ENCODE data around the gene CPNE2.

CPNE2 gene

GRCh38 chr16:57153841-57154240, 61.5 kb downstream of the CPNE2 start:
- Histone ChIP-seq H2AFZ (no peak overlapping the region), H3K4me1 (no peaks in the 10 kb centered on the region), H3K27ac (no peak overlapping the region), H3K4me3 (ENCODE audit: low read depth, low read length) (no peak overlapping the region), H3K9ac (no peak overlapping the region), H3K36me3 (ENCODE audit: control insufficient read depth, insufficient read depth, low read length) (no peaks in the 10 kb centered on the region), H3K79me2 (no peaks in the 10 kb centered on the region), H3K27me3 (ENCODE audit: control insufficient read depth, insufficient read depth, low read length) (no peaks in the 10 kb centered on the region), H3K4me2 (ENCODE audit: low read length) (no peak overlapping the region), H3K9me3 (ENCODE audit: control insufficient read depth, low read length) (no peaks in the 10 kb centered on the region)
- no peak for TF ChIP-seq CTCF (IDR thresholded peaks at IDR 0.05)

- H3K4me2 ChIP-seq (ENCODE audit: low read length) = no peak overlapping the region
- no peak for TF ChIP-seq CTCF (IDR thresholded peaks at IDR 0.05)
- no peak overlapping the region for H3K4me3 ChIP-seq (ENCODE audit: low read depth, low read length)
- no peak overlapping the region for H3K9ac ChIP-seq
- H3K79me2 ChIP-seq = no peaks in the 10 kb centered on the region
- no peaks in the 10 kb centered on the region for H3K36me3 ChIP-seq (ENCODE audit: control insufficient read depth, insufficient read depth, low read length)
- H3K27me3 ChIP-seq (ENCODE audit: control insufficient read depth, insufficient read depth, low read length) = no peaks in the 10 kb centered on the region
- H2AFZ ChIP-seq = no peak overlapping the region
- H3K9me3 ChIP-seq (ENCODE audit: control insufficient read depth, low read length) = no peaks in the 10 kb centered on the region
- no peaks in the 10 kb centered on the region for H3K4me1 ChIP-seq
- no peak overlapping the region for H3K27ac ChIP-seq
Observed at GRCh38 chr16:57155702-57156350, 63.4 kb downstream of the CPNE2 start.

GRCh38 chr16:57156351-57156703, 63.9 kb downstream of the CPNE2 start:
- Histone ChIP-seq H3K9me3 (ENCODE audit: control insufficient read depth, low read length) (no peaks in the 10 kb centered on the region), H3K4me1 (no peaks in the 10 kb centered on the region), H3K9ac (no peak overlapping the region), H3K79me2 (no peaks in the 10 kb centered on the region), H3K4me3 (ENCODE audit: low read depth, low read length) (no peak overlapping the region), H3K27ac (no peak overlapping the region), H3K4me2 (ENCODE audit: low read length) (no peak overlapping the region), H3K36me3 (ENCODE audit: control insufficient read depth, insufficient read depth, low read length) (no peaks in the 10 kb centered on the region), H3K27me3 (ENCODE audit: control insufficient read depth, insufficient read depth, low read length) (no peaks in the 10 kb centered on the region), H2AFZ (no peak overlapping the region)
- no peak for TF ChIP-seq CTCF (IDR thresholded peaks at IDR 0.05)

GRCh38 chr16:57157533-57157932, 65.2 kb downstream of the CPNE2 start:
- TF ChIP-seq CTCF (IDR thresholded peaks at IDR 0.05) = no peak
- Histone ChIP-seq H2AFZ (no peak overlapping the region), H3K27ac (no peak overlapping the region), H3K4me3 (ENCODE audit: low read depth, low read length) (no peak overlapping the region), H3K79me2 (no peaks in the 10 kb centered on the region), H3K9ac (no peak overlapping the region), H3K4me2 (ENCODE audit: low read length) (no peak overlapping the region), H3K27me3 (ENCODE audit: control insufficient read depth, insufficient read depth, low read length) (no peaks in the 10 kb centered on the region), H3K36me3 (ENCODE audit: control insufficient read depth, insufficient read depth, low read length) (no peaks in the 10 kb centered on the region), H3K4me1 (no peaks in the 10 kb centered on the region), H3K9me3 (ENCODE audit: control insufficient read depth, low read length) (no peaks in the 10 kb centered on the region)

- Histone ChIP-seq H3K27me3 (ENCODE audit: control insufficient read depth, insufficient read depth, low read length) (no peaks in the 10 kb centered on the region), H3K27ac (no peak overlapping the region), H3K36me3 (ENCODE audit: control insufficient read depth, insufficient read depth, low read length) (no peaks in the 10 kb centered on the region), H3K4me3 (ENCODE audit: low read depth, low read length) (no peak overlapping the region), H2AFZ (no peak overlapping the region), H3K79me2 (no peaks in the 10 kb centered on the region), H3K4me1 (no peaks in the 10 kb centered on the region), H3K9ac (no peak overlapping the region), H3K9me3 (ENCODE audit: control insufficient read depth, low read length) (no peaks in the 10 kb centered on the region), H3K4me2 (ENCODE audit: low read length) (no peak overlapping the region)
- no peak for TF ChIP-seq CTCF (IDR thresholded peaks at IDR 0.05)
Observed at GRCh38 chr16:57159447-57159846, 67.1 kb downstream of the CPNE2 start.

Data from parathyroid adenoma (tissue), 2 donors.